Measurements from ENCODE around the gene THRB.

- TF ChIP-seq, protein P1, sequence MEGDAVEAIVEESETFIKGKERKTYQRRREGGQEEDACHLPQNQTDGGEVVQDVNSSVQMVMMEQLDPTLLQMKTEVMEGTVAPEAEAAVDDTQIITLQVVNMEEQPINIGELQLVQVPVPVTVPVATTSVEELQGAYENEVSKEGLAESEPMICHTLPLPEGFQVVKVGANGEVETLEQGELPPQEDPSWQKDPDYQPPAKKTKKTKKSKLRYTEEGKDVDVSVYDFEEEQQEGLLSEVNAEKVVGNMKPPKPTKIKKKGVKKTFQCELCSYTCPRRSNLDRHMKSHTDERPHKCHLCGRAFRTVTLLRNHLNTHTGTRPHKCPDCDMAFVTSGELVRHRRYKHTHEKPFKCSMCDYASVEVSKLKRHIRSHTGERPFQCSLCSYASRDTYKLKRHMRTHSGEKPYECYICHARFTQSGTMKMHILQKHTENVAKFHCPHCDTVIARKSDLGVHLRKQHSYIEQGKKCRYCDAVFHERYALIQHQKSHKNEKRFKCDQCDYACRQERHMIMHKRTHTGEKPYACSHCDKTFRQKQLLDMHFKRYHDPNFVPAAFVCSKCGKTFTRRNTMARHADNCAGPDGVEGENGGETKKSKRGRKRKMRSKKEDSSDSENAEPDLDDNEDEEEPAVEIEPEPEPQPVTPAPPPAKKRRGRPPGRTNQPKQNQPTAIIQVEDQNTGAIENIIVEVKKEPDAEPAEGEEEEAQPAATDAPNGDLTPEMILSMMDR (IDR thresholded peaks at IDR 0.05; ENCODE audit: insufficient read depth, low read length, poor library complexity, severe bottlenecking), result no peak
- TF ChIP-seq EZH2phosphoT487 (conservative IDR thresholded peaks at IDR 0.05; ENCODE audit: low read length), result no peak
Observed at GRCh38 chr3:24420224-24420623, 74.4 kb downstream of the THRB start.

Data from SU-DHL-6 (cell line).